Measurements from ENCODE around the gene TIAL1.
"Not testable (repeated sequence)": the region's sequence is repeated elsewhere in the genome, so short reads cannot be mapped to it uniquely, and the experiment has no call there.

Gene TIAL1

GRCh38 chr10:119596537-119597404 lies at the start of gene TIAL1:
TIAL1 (minus strand) TSS chr10:119596964; CDS start chr10:119596465, 499 bp downstream.
- peak; percentile 75 to 93 (median 84) for DNase-seq (ENCODE audit: low read depth in 4 of 4, low spot score in 1 of 4)

GRCh38 chr10:119644994-119645393 lies 48.2 kb upstream of the TIAL1 start:
- DNase-seq (ENCODE audit: low read depth in 4 of 4, low spot score in 1 of 4): no peak

GRCh38 chr10:119644205-119644814 lies 47.5 kb upstream of the TIAL1 start:
- DNase-seq (ENCODE audit: low read depth in 4 of 4, low spot score in 1 of 4): no peak

GRCh38 chr10:119643306-119644204 lies 46.8 kb upstream of the TIAL1 start:
- no peak for DNase-seq (ENCODE audit: low read depth in 4 of 4, low spot score in 1 of 4)

GRCh38 chr10:119642556-119643111 lies 45.9 kb upstream of the TIAL1 start:
- no peak for DNase-seq (ENCODE audit: low read depth in 4 of 4, low spot score in 1 of 4)

GRCh38 chr10:119640875-119641526 lies 44.2 kb upstream of the TIAL1 start:
- no peak for DNase-seq (ENCODE audit: low read depth in 4 of 4, low spot score in 1 of 4)

GRCh38 chr10:119640384-119640783 lies 43.6 kb upstream of the TIAL1 start:
- DNase-seq (ENCODE audit: low read depth in 4 of 4, low spot score in 1 of 4): no peak

GRCh38 chr10:119638982-119639381 lies 42.2 kb upstream of the TIAL1 start:
- DNase-seq (ENCODE audit: low read depth in 4 of 4, low spot score in 1 of 4): no peak

- DNase-seq (ENCODE audit: low read depth in 4 of 4, low spot score in 1 of 4): no peak
Measured at GRCh38 chr10:119637631-119638030, 40.9 kb upstream of the TIAL1 start.

GRCh38 chr10:119634219-119634544 lies 37.4 kb upstream of the TIAL1 start:
- DNase-seq (ENCODE audit: low read depth in 4 of 4, low spot score in 1 of 4): no peak

- no peak for DNase-seq (ENCODE audit: low read depth in 4 of 4, low spot score in 1 of 4)
Measured at GRCh38 chr10:119633538-119634218, 36.9 kb upstream of the TIAL1 start.

- no peak for DNase-seq (ENCODE audit: low read depth in 4 of 4, low spot score in 1 of 4)
Measured at GRCh38 chr10:119630300-119630699, 33.5 kb upstream of the TIAL1 start.

GRCh38 chr10:119625570-119626280 lies 29.0 kb upstream of the TIAL1 start:
- no peak for DNase-seq (ENCODE audit: low read depth in 4 of 4, low spot score in 1 of 4)

GRCh38 chr10:119621078-119621384 lies 24.3 kb upstream of the TIAL1 start:
- DNase-seq (ENCODE audit: low read depth in 4 of 4, low spot score in 1 of 4): no peak

- DNase-seq (ENCODE audit: low read depth in 4 of 4, low spot score in 1 of 4): no peak
Measured at GRCh38 chr10:119620241-119621077, 23.7 kb upstream of the TIAL1 start.

GRCh38 chr10:119619811-119620210 lies 23.0 kb upstream of the TIAL1 start:
- DNase-seq (ENCODE audit: low read depth in 4 of 4, low spot score in 1 of 4): not testable (repeated sequence)

- no peak for DNase-seq (ENCODE audit: low read depth in 4 of 4, low spot score in 1 of 4)
Measured at GRCh38 chr10:119619215-119619614, 22.5 kb upstream of the TIAL1 start.

- DNase-seq (ENCODE audit: low read depth in 4 of 4, low spot score in 1 of 4): no peak
Measured at GRCh38 chr10:119616882-119617570, 20.3 kb upstream of the TIAL1 start.

Measured in stimulated activated CD4-positive, alpha-beta T cell treated with anti-CD3 and anti-CD28 coated beads, Interleukin-1b, Interleukin-23, amount 100 ng/mL, for 24 hours (primary cell).